LNCAP (cell line): Measurements from ENCODE around the gene ATR.

Source experiments
- TF ChIP-seq, protein P1 (sequence below): fragments of 450-650 bp; IDR thresholded peaks from 2 replicates; pipeline ENCODE4 v1.5.1; 2017; ENCODE audit warnings: mild to moderate bottlenecking

Gene ATR

DNA sequence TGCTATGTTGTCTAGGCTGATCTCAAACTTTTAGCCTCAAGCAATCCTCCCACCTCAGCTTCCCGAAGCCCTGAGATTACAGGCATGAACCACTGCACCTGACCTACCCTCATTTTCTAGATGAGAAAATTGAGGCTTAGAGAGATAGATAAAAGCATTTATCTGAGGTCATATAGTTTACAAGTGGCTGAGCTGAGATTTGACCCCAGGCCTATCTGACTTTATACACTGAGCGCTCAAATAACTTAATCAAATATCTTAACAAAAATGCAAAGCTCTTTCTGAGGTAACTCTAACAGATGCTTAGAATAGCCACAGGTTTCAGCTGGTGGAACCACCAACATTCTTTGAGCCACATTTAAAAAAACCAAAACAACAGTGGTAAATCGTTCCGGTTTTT lies 23.2 kb upstream of the ATR start:
- TF ChIP-seq, protein P1, sequence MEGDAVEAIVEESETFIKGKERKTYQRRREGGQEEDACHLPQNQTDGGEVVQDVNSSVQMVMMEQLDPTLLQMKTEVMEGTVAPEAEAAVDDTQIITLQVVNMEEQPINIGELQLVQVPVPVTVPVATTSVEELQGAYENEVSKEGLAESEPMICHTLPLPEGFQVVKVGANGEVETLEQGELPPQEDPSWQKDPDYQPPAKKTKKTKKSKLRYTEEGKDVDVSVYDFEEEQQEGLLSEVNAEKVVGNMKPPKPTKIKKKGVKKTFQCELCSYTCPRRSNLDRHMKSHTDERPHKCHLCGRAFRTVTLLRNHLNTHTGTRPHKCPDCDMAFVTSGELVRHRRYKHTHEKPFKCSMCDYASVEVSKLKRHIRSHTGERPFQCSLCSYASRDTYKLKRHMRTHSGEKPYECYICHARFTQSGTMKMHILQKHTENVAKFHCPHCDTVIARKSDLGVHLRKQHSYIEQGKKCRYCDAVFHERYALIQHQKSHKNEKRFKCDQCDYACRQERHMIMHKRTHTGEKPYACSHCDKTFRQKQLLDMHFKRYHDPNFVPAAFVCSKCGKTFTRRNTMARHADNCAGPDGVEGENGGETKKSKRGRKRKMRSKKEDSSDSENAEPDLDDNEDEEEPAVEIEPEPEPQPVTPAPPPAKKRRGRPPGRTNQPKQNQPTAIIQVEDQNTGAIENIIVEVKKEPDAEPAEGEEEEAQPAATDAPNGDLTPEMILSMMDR: no peak

DNA sequence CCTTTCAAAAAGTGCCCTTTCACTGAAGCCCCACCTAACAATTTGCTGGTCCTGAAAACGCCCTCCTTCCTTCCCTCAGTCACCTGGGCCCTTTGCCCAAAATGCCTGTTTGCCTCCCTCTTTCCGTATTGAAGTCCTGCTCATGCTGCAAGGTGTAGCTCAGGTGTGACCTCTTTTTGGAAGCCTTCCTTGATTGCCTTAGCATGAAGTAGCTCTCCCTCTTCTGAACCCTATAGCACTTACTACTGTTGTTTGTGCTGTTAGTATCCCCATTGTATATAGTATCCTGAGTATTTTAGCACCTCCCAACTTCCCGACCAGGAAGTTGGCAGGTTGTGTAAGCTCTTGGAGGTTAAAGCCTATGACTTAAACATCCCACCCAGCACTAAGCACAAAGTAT lies 19.4 kb upstream of the ATR start:
- TF ChIP-seq, protein P1: no peak

DNA sequence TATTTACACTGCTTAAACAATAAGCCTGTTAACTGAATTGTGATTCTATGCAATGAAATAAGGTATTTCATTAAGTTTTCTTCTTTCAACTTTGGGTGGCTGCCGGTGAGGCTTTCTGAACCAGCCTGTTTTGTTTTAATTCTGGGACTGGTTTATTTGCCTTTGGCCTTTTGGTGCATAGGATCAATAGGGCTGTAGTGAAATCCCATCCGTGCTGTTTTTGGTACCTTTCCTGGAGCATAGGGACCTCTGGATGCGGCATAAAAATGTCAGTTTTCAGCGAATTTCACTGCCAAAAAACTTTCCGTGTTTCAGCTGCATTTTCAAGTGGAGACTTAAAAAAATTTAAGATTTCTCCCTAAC lies 18.2 kb upstream of the ATR start:
- TF ChIP-seq, protein P1: no peak

DNA sequence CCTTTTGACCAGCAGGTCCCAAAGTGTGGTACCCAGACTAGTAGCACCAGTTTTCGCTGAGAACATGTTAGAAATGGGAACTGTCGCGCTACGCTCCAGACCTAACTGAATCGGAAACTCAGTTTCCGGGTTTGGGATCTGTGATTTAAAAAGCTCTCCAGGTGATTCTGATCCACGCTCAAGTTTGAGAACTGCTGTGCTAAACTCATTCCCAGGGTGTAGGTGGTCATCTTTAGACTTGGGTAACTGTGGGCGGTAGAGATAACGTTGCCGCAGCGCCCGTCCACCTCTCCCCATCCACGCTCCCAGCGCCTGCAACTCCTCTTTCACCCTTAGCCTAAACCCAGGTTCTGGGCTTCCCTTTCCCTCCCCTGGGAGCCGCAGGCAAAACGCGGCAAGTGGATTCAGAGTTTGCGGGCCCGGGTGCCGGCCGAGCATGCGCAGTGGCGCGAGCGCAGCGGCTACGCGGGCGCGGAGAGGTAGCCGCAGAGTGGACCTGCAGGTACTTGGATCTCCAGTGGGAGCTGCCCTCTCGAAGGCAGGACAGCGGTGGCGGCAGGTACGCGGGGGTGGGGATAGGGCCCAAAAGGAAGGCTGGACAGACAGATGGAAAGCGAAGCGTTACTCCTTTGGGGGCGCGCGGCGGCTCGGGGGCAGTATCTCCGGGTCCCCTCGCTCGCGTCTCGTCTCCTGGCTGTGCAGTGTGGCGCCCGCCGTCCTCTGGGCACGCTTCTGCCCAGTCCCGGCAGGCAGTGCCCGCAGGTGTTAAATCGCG lies 17.6 kb upstream of the ATR start, which contains the start of gene PLS1:
Gene PLS1, plus strand, starts transcription at position 443 of the 775 bp plus-strand sequence. CDS start 67,845 bp downstream, outside the sequence.
- TF ChIP-seq, protein P1: no peak

DNA sequence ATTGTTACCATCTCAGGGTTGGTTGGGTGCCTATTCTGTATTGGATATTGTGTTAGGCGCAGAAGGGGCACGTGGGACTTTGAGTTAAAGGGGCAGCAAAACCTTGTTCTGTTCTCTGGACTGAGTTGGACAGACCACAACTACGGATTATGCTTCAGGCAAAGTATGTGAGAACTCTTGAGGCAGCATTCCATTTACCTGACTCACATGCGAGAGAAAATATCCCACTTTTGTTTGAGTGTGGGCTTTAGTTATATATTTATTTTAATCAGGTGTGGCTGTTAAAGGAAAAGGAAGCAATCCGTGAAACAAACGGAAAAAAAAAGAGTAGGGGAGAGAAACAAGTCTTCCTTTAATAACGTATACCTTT lies 17.0 kb upstream of the ATR start:
- TF ChIP-seq, protein P1: no peak

DNA sequence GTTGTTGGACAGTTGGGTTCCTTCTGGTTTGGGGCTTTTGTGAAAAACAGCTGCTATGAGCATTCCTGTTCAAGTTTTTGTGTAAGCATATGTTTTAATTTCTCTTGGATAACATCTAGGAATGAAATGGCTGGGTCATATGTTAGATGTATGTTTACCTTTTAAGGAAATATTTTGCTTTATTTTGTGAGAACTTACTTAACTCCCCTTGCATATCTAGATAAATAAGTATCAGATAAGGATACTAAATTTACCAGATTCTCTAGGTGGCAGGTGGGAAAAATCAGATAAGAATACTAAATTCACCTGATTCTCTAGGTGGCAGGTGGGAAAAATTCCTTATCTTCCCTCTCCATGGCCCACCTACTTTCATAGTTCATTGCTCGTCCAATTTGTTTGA lies 16.6 kb upstream of the ATR start:
- TF ChIP-seq, protein P1: no peak

DNA sequence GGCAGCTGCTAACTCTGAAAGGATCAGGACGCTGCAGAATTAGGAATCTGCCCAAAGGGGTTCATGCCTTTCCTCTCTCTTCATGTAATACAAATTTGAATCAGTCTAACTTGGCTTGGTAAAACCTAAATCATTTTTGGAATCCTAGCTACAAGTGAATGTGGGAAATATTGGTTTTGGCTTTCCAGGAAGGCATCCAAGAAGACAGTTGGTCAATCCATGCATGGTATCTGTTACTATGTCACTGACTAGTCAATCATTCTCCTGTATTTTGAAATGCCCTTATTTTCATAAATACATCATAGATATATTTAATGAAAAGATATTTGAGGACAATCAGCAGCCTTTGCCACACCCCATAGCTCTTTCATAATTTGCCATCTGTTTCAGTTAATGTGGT lies 10.2 kb upstream of the ATR start:
- TF ChIP-seq, protein P1: no peak
